ENCODE results near the gene ARFRP1. TPM values are rescaled to one million over a fixed set of nuclear protein-coding genes. Genes with fewer than 3 reads are reported as not detected.

The ARFRP1 gene
- total RNA-seq, 1 experiment from 2014 or later: 119 TPM

GRCh38 chr20:63689046-63690002, 18.5 kb downstream of the ARFRP1 start:
- ChIA-PET CTCF (interaction anchor here (0.7 kb wide), 1 partner anchor 431 kb away, joined by 3 read pairs; no protein-coding TSS in a partner anchor), POLR2A (interaction anchor here (0.6 kb wide), 1 partner anchor 61 kb away, joined by 3 read pairs; no protein-coding TSS in a partner anchor)
- Mint-ChIP-seq H3K4me3 (ENCODE audit: unreplicated experiment) (no peak overlapping the region), H3K27me3 (ENCODE audit: insufficient read depth, unreplicated experiment) (no peaks in the 10 kb centered on the region), H3K27ac (ENCODE audit: unreplicated experiment) (no peak overlapping the region), H3K9me3 (ENCODE audit: unreplicated experiment) (no peaks in the 10 kb centered on the region), H3K4me1 (ENCODE audit: low read depth, unreplicated experiment) (no peaks in the 10 kb centered on the region), H3K36me3 (ENCODE audit: insufficient read depth, unreplicated experiment) (peaks cover 87% of the 10 kb centered on the region)
- H3K4me1 ChIP-seq: peaks cover 25% of the 10 kb centered on the region
- DNase-seq: no peak
- no peak overlapping the region for H3K4me3 ChIP-seq (ENCODE audit: low read depth, low read length)
- TF ChIP-seq, protein P1, sequence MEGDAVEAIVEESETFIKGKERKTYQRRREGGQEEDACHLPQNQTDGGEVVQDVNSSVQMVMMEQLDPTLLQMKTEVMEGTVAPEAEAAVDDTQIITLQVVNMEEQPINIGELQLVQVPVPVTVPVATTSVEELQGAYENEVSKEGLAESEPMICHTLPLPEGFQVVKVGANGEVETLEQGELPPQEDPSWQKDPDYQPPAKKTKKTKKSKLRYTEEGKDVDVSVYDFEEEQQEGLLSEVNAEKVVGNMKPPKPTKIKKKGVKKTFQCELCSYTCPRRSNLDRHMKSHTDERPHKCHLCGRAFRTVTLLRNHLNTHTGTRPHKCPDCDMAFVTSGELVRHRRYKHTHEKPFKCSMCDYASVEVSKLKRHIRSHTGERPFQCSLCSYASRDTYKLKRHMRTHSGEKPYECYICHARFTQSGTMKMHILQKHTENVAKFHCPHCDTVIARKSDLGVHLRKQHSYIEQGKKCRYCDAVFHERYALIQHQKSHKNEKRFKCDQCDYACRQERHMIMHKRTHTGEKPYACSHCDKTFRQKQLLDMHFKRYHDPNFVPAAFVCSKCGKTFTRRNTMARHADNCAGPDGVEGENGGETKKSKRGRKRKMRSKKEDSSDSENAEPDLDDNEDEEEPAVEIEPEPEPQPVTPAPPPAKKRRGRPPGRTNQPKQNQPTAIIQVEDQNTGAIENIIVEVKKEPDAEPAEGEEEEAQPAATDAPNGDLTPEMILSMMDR (IDR thresholded peaks at IDR 0.05; ENCODE audit: insufficient read depth in 1 of 2, low read depth in 1 of 2, low read length in 1 of 2, severe bottlenecking in 1 of 2, unreplicated experiment in 1 of 2): no peak
- no peaks in the 10 kb centered on the region; the same call in 1 of the 2 replicates for H3K36me3 ChIP-seq (ENCODE audit: control insufficient read depth, insufficient read depth, low read length)
- no TSS peak for BruUV-seq (replicated peaks)
- H3K9me3 ChIP-seq: peaks cover 2% of the 10 kb centered on the region; the same call in 1 of the 2 replicates
- H3K27me3 ChIP-seq (replicated peaks; ENCODE audit: control insufficient read depth, insufficient read depth, low read length): no peaks in the 10 kb centered on the region
- intact Hi-C loops (cut with micrococcal nuclease; ENCODE audit: unreplicated experiment): loop anchor here (5.0 kb wide), 1 partner anchor 152 kb away; the partner anchor contains the start of gene PTK6

GRCh38 chr20:63688228-63689045, 19.3 kb downstream of the ARFRP1 start:
- no peaks in the 10 kb centered on the region for H3K36me3 ChIP-seq (ENCODE audit: control insufficient read depth, insufficient read depth, low read length)
- POLR2A ChIA-PET: no interaction called here
- BruUV-seq (replicated peaks): no TSS peak
- no peaks in the 10 kb centered on the region for H3K27me3 Mint-ChIP-seq (ENCODE audit: insufficient read depth, unreplicated experiment)
- no peaks in the 10 kb centered on the region for H3K27me3 ChIP-seq (replicated peaks; ENCODE audit: control insufficient read depth, insufficient read depth, low read length)
- peaks cover 25% of the 10 kb centered on the region for H3K4me1 ChIP-seq
- no peaks in the 10 kb centered on the region for H3K9me3 ChIP-seq
- peaks cover 84% of the 10 kb centered on the region for H3K36me3 Mint-ChIP-seq (ENCODE audit: insufficient read depth, unreplicated experiment)
- CTCF ChIA-PET: interaction anchor here (0.7 kb wide), 1 partner anchor 432 kb away, joined by 3 read pairs; no protein-coding TSS in a partner anchor
- no peaks in the 10 kb centered on the region for H3K9me3 Mint-ChIP-seq (ENCODE audit: unreplicated experiment)
- intact Hi-C loops (cut with micrococcal nuclease; ENCODE audit: unreplicated experiment): no loop called here
- no peak overlapping the region for H3K4me3 Mint-ChIP-seq (ENCODE audit: unreplicated experiment)
- no peak overlapping the region for H3K4me3 ChIP-seq (ENCODE audit: low read depth, low read length)
- no peaks in the 10 kb centered on the region for H3K4me1 Mint-ChIP-seq (ENCODE audit: low read depth, unreplicated experiment)
- DNase-seq: no peak
- peak overlapping the region; percentile 67 for H3K27ac Mint-ChIP-seq (ENCODE audit: unreplicated experiment)
- TF ChIP-seq, protein P1 (IDR thresholded peaks at IDR 0.05; ENCODE audit: insufficient read depth in 1 of 2, low read depth in 1 of 2, low read length in 1 of 2, severe bottlenecking in 1 of 2, unreplicated experiment in 1 of 2): no peak

All from Caco-2 (cell line).